Vagina (tissue), 2 donors: Measurements from ENCODE around the gene GRM2. TPM values are rescaled to one million over a fixed set of nuclear protein-coding genes. Genes with fewer than 3 reads are reported as not detected.

Experiments
- DNase-seq, 2 donors: peaks; one replicate each; pipeline ENCODE4 v3.0.0-alpha.2; 2017; ENCODE audit errors: extremely low spot score in 2 of 2
- H3K27ac ChIP-seq: fragments of 200-600 bp; sonication (generic); one replicate; pipeline ENCODE4 v1.5.1; 2019
- H3K27me3 ChIP-seq: fragments of 200-600 bp; sonication (generic); one replicate; pipeline ENCODE4 v1.5.1; 2019
- H3K36me3 ChIP-seq, 2 donors: fragments of 200-600 bp; sonication (generic); one replicate each; pipeline ENCODE4 v1.5.1; 2017 to 2019
- H3K4me1 ChIP-seq: fragments of 200-600 bp; sonication (generic); one replicate; pipeline ENCODE4 v1.5.1; 2019
- H3K4me3 ChIP-seq, 2 donors: fragments of 200-600 bp; sonication (generic); 1 replicate in 1 of 2; 2 replicates in 1 of 2; pipeline ENCODE4 v1.5.1; 2016 to 2019
- H3K9me3 ChIP-seq: fragments of 200-600 bp; sonication (generic); one replicate; pipeline ENCODE4 v1.5.1; 2019
- POLR2A ChIP-seq, 2 donors: fragments of 450-650 bp; IDR thresholded peaks; one replicate each; pipeline ENCODE4 v1.6.1; 2017; ENCODE audit warnings: antibody characterized with exemption in 2 of 2, mild to moderate bottlenecking in 2 of 2, moderate library complexity in 2 of 2
- POLR2AphosphoS5 ChIP-seq, 2 donors: sonication (generic); formaldehyde crosslinking; IDR thresholded peaks; one replicate each; pipeline ENCODE4 v1.9.0; 2017; ENCODE audit warnings: antibody characterized with exemption in 2 of 2, mild to moderate bottlenecking in 2 of 2, low read depth in 1 of 2; ENCODE audit not compliant: insufficient read depth in 1 of 2
- intact Hi-C: fragments of 100-400 bp; cut with DNase I; formaldehyde crosslinking; loops from one replicate; pipeline ENCODE4 v1.15.1; 2023
- total RNA-seq: library from RNA; depleted of rRNA; stranded (reverse); fragments of >200 nt; gene quantifications from one replicate; pipeline ENCODE4 v1.2.3, GENCODE V29; 2016
- TF ChIP-seq, protein P1 (sequence below), 3 experiments: fragments of 450-650 bp in 2 of 3; fragments of 200-600 bp in 1 of 3; sonication (generic) in 1 of 3; IDR thresholded peaks; one replicate each; pipeline ENCODE4 v1.5.1; 2017 to 2019; ENCODE audit warnings: antibody characterized with exemption in 3 of 3, mild to moderate bottlenecking in 2 of 3, moderate library complexity in 2 of 3

The GRM2 gene
- total RNA-seq, 1 donor from 2014 or later = not detected

DNA sequence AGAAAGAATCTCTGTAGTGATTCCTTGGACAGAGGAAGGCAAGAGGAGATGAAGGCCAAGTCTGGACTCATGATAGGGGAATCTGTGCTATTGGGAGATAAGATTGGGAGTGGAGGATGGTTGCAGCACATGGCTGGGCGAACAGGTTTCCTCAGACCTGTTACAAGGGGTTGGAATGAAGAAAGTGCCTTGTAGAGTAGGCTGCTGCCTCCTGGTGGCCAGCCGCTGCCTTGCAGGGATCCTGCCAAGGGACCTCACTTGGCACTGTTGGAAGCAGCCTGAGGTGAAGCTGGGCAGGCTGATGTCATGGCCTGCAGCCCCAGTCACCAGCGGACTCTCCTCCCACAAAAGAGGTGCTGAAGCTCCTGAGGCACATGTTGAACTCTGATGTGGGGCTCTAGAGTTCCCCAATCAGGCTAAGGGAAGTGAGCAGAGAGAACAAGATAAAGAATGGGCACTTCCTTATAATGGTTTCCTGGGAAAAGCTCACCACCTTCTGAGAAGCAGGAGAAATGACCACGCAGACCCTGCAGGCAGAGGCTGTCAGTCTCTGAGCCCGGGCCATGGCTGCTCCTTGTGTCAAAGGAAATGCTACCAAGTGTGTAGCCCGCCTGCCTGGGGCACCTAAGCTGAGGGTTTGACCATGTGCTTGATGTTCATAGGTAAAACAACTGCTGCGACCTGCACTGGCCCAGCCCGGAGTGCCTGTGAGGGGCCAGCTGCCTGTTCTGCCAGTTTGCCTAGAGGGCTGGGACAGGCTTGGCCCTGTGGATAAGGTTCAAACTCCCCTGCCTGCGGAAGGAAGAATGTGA is 37.4 kb upstream of the GRM2 start:
- Histone ChIP-seq H3K4me3 (no peak overlapping the region), H3K36me3 (no peaks in the 10 kb centered on the region), H3K27me3 (no peaks in the 10 kb centered on the region), H3K4me1 (peaks cover 46% of the 10 kb centered on the region), H3K9me3 (no peaks in the 10 kb centered on the region), H3K27ac (no peak overlapping the region)
- no peak for DNase-seq
- TF ChIP-seq POLR2AphosphoS5 (IDR thresholded peaks at IDR 0.05; ENCODE audit: insufficient read depth in 1 of 2, low read depth in 1 of 2) (peak; percentile 9 to 45), POLR2A (IDR thresholded peaks at IDR 0.05) (no peak)
- TF ChIP-seq, protein P1, sequence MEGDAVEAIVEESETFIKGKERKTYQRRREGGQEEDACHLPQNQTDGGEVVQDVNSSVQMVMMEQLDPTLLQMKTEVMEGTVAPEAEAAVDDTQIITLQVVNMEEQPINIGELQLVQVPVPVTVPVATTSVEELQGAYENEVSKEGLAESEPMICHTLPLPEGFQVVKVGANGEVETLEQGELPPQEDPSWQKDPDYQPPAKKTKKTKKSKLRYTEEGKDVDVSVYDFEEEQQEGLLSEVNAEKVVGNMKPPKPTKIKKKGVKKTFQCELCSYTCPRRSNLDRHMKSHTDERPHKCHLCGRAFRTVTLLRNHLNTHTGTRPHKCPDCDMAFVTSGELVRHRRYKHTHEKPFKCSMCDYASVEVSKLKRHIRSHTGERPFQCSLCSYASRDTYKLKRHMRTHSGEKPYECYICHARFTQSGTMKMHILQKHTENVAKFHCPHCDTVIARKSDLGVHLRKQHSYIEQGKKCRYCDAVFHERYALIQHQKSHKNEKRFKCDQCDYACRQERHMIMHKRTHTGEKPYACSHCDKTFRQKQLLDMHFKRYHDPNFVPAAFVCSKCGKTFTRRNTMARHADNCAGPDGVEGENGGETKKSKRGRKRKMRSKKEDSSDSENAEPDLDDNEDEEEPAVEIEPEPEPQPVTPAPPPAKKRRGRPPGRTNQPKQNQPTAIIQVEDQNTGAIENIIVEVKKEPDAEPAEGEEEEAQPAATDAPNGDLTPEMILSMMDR (IDR thresholded peaks at IDR 0.05) = peak; percentile 74 to 84 (median 80)
- intact Hi-C loops = loop anchor here (5.0 to 10.0 kb wide), 2 partner anchors 167 to 275 kb away; partner anchors contain the start of genes DCAF1 and RBM15B

DNA sequence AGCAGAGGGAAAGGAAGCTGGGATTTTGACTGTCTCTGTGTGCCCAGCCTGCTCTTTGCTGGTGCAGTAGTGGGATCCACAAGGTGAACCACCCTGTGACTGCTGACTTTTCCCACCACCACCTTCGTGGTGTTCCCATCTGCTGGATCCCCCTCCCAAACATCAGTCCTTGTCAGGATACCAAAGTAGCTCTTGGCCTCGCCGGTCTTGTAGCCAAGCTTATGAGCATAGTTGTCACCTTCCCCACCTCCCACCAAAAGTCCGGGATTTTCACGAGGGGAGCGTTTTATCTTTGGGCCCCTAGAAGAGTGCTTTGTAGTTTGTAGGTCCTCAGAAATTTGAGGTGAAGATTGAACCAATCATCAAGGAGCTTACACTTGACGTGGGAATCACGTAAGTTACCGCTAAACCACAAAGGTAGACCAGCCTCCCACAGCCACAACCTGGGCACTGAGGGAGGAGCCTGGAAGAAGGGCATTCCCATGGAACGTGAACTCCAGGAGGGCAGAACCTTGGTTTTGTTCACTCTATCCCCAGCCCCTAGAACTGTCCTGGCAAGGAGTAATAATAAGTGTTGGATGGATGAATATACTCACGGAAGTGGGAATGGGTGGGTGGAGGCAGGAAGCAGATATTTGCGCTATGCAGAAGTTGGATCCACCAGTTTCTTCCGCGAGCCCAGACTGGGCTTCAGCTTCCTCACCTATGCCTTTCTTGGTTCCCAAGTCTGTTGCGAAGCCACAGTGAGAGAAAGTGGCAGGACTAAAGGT is 36.6 kb upstream of the GRM2 start:
- Histone ChIP-seq H3K36me3 (no peaks in the 10 kb centered on the region), H3K27me3 (no peaks in the 10 kb centered on the region), H3K9me3 (no peaks in the 10 kb centered on the region), H3K27ac (peak overlapping the region; percentile 85), H3K4me3 (peak overlapping the region; percentile 65 to 91), H3K4me1 (peaks cover 54% of the 10 kb centered on the region)
- TF ChIP-seq POLR2A (IDR thresholded peaks at IDR 0.05) (no peak), POLR2AphosphoS5 (IDR thresholded peaks at IDR 0.05; ENCODE audit: insufficient read depth in 1 of 2, low read depth in 1 of 2) (no peak)
- TF ChIP-seq, protein P1 (IDR thresholded peaks at IDR 0.05) = no peak
- no peak for DNase-seq
- intact Hi-C loops = loop anchor here (5.0 to 10.0 kb wide), 2 partner anchors 168 to 275 kb away; partner anchors contain the start of genes DCAF1 and RBM15B

DNA sequence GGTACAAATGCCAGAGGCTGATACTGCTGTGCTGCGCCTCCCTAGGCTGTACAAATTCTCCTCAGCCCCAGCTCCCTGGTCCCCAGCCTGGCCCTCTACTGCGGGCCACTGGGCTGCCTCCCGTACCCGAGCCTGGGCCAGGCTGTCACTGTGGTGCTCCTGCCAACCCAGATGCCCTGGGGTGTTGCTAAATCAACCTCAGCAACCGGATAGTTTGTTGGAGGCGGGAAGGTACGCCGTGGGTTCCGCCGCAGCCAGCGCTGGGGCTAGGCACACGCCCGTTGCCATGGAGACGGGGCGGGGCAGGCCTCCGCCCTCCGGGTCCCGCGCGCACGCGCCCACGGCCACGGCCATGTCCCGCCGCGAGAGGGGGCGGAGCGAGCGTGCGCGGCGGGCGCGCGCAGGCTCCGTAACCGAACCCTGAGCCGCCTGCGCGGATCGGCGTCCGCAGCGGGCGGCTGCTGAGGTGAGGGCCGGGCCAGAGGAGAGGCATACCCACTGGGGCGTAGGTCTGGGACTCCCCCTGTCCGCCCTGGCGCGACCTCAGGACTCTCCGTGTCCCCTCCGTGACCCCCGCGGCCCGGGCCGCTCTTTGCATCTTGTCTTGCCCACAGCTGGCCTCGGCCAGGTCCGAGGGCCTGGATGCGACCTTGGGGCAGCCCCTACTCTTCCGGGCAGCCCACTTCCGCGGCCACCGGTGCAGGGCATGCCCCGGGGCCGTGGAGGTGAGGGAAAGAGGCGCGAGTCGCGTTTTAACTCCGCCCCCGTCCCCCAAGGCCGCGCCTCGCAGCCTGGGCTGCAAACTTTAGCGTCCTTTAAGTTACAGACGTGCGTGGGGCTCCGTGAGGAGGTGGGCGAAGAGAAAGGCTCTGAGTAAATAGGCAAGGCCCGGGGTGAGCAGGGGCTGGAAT is 35.8 kb upstream of the GRM2 start, which contains the start of gene TEX264:
TEX264 (plus strand) TSS at position 430 of the 911 bp plus-strand sequence. CDS start 3,053 bp downstream, outside the sequence.
- H3K27me3 ChIP-seq = no peaks in the 10 kb centered on the region
- peak within 1 kb of the TSS; percentile 85 for H3K27ac ChIP-seq
- TF ChIP-seq POLR2A (IDR thresholded peaks at IDR 0.05) = peak in 1 of 2 donors; percentile 85
- TF ChIP-seq POLR2AphosphoS5 (IDR thresholded peaks at IDR 0.05; ENCODE audit: insufficient read depth in 1 of 2, low read depth in 1 of 2) = peak in 1 of 2 donors; percentile 92
- TF ChIP-seq, protein P1 (IDR thresholded peaks at IDR 0.05) = no peak
- peak within 1 kb of the TSS; percentile 65 to 91 for H3K4me3 ChIP-seq
- H3K36me3 ChIP-seq = no peaks in the 10 kb centered on the region
- no peaks in the 10 kb centered on the region for H3K9me3 ChIP-seq
- H3K4me1 ChIP-seq = peaks cover 63% of the 10 kb centered on the region
- DNase-seq = no peak
- intact Hi-C loops = loop anchor here (5.0 to 10.0 kb wide), 2 partner anchors 169 to 276 kb away; partner anchors contain the start of genes DCAF1 and RBM15B

DNA sequence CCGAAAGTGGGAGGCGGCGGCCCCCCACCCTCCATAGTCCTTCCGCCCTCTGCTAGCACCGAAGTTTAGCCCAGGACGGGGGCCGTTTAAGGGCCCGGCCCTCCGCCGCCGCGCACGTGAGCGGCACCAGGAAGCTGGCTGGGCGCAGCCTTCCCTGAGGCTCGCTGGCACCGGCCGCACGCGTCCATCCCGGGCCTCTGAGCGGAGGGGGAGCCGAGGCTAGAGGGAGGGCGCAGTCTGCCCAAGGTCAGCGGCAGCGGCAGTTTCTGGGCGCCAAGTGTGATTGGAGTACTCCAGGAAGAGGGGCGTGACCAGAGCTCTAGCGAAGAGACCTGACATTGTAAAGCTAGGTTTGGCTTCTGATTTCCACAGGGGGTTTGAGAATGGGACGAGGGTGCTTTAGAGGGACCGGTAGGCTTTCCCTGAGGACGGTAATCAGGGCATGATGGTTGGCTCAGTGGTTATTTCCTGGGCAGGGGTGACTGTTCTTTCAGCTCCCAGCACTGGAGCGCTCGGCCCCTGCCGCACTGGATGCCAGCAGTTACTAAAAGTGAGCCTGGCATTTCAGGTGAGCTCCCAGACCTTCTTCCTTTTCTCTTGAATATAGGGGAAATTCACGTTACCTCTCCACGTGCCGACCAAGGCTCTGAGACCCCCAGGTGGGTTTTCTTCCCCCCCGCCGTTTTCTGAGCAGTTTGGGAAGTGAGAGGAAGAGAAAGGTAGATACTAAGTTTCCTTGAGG is 35.0 kb upstream of the GRM2 start:
- Histone ChIP-seq H3K36me3 (no peaks in the 10 kb centered on the region), H3K27ac (peak overlapping the region; percentile 85), H3K27me3 (no peaks in the 10 kb centered on the region), H3K4me3 (peak overlapping the region; percentile 65 to 91), H3K9me3 (no peaks in the 10 kb centered on the region), H3K4me1 (peaks cover 66% of the 10 kb centered on the region)
- intact Hi-C loops = loop anchor here (5.0 to 10.0 kb wide), 2 partner anchors 170 to 277 kb away; partner anchors contain the start of genes DCAF1 and RBM15B
- no peak for DNase-seq
- peak in 1 of 2 donors; percentile 57 for TF ChIP-seq POLR2AphosphoS5 (IDR thresholded peaks at IDR 0.05; ENCODE audit: insufficient read depth in 1 of 2, low read depth in 1 of 2)
- TF ChIP-seq, protein P1 (IDR thresholded peaks at IDR 0.05) = no peak
- TF ChIP-seq POLR2A (IDR thresholded peaks at IDR 0.05) = no peak
